GM21723 (cell line): Measurements from ENCODE around the gene RCN1.
A peak's percentile ranks its signal among the peaks of the same experiment; 100 is the strongest.
"Not testable (repeated sequence)": the region's sequence is repeated elsewhere in the genome, so short reads cannot be mapped to it uniquely, and the experiment has no call there.

Experiments
- ATAC-seq: cut with Tn5 transposase; IDR thresholded peaks from one replicate; pipeline ENCODE4 v1.9.1; 2021; ENCODE audit warnings: mild to moderate bottlenecking, moderate library complexity; ENCODE audit not compliant: unreplicated experiment

RCN1 gene

GRCh38 chr11:32109592-32109991 is 18.7 kb downstream of the RCN1 start:
- no peak for ATAC-seq

DNA sequence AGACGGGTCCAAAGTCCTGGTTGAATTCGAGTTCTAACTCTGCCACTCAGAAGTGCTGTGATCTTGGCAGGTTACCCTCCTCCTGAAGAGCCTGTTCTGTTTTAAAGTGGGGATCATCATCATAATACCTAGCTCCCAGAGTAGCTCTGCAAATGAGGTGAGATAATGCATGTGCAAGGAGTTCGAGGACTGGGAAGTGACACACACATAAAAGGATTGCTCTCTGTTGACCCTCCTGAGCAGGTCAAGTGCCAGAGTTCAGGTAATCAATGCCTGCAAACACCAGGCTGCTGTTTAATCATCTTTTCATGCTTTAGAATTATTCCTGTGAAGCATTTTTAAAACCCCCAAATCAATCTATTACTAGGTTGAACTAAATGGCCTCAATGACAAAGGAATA is 19.9 kb downstream of the RCN1 start:
- no peak for ATAC-seq

- ATAC-seq = no peak
These were observed 22.5 kb downstream of the RCN1 start for GRCh38 chr11:32113200-32113919.

DNA sequence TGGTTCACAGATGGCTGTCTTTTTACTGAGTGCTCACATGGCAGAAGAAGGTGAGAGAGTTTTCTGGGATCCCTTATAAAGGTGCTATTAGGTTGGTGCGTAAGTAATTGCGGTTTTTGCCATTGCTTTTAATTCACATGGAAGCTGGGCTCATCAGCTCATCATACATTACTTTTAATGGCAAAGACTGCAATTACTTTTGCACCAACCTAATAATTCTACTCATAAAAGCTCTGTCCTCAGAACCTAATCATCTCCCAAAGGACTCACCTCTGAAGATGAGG is 23.0 kb downstream of the RCN1 start:
- no peak for ATAC-seq

- ATAC-seq = no peak
These were observed 24.6 kb downstream of the RCN1 start for GRCh38 chr11:32115446-32115845.

GRCh38 chr11:32116668-32117067 is 25.8 kb downstream of the RCN1 start:
- ATAC-seq = no peak

GRCh38 chr11:32118025-32118974 is 27.4 kb downstream of the RCN1 start:
- ATAC-seq = no peak

DNA sequence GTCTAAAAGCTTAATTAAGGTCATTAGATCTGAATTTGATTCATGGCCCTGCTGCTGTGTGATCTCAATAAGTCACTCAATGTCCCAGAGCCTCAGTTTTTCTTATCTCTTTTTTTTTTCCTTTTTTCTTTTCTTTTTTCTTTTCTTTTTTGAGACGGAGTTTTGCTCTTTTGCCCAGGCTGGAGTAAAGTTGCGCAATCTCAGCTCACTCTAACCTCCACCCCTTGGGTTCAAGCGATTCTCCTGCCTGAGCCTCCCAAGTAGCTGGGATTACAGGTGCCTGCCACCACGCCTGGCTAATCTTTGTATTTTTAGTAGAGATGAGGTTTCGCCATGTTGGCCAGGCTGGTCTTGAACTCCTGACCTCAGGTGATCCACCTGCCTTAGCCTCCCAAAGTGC is 28.3 kb downstream of the RCN1 start:
- ATAC-seq = not testable (repeated sequence)

DNA sequence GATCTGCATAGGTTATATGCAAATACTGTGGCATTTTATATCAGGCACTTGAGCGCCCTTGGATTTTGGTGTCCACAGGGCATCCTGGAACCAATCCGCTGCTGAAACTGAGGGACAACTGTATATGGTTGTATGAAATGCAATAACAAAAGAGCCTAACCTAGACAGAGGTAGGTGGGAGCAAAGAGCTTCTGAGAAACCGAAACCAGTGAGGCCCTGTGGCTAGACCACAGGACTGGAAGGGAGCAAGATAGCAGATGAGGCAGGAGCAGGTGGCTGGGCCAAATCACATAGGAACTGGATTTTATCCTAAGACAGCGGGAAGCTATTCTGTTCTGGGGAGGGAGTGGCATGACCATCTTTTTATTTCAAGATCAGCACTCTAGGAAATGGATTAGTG is 30.1 kb downstream of the RCN1 start:
- ATAC-seq = peak; percentile 64

- ATAC-seq = no peak
These were observed 31.3 kb downstream of the RCN1 start for GRCh38 chr11:32122200-32122599.

GRCh38 chr11:32131321-32131720 is 40.4 kb downstream of the RCN1 start:
- no peak for ATAC-seq

- no peak for ATAC-seq
These were observed 45.8 kb downstream of the RCN1 start for GRCh38 chr11:32136657-32137056.

GRCh38 chr11:32137263-32137662 is 46.4 kb downstream of the RCN1 start:
- no peak for ATAC-seq

GRCh38 chr11:32137869-32138268 is 47.0 kb downstream of the RCN1 start:
- no peak for ATAC-seq

- no peak for ATAC-seq
These were observed 48.0 kb downstream of the RCN1 start for GRCh38 chr11:32138902-32139301.

DNA sequence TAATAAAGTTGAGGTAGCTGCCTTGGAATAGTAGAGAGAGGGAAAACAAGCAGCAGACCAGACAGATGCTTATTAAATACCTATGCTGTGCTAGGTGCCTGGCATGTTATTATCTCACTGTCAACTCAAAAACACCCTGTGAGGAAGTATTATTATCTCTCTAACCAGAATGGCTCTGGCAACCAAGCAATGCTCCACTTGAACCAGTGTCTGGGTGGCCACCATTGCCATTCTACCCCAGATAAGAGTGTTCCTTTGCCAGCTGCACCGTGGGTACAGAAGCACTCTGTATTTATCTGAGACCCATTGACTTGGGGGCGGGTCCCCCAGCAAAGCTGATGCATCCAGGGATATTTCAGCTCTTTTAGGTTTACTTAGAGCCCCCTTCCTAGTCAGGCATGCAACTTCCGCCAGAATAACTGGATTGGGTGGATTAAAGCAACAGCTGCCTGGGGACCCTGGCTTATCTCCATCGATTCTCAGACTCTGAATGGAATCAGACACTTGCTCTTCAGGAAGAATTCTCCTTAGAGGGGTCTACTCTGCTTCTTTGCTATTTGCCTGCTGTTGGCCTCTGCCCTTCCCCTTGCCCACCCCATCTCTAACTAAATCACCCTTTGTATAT is 49.1 kb downstream of the RCN1 start:
- ATAC-seq = no peak

DNA sequence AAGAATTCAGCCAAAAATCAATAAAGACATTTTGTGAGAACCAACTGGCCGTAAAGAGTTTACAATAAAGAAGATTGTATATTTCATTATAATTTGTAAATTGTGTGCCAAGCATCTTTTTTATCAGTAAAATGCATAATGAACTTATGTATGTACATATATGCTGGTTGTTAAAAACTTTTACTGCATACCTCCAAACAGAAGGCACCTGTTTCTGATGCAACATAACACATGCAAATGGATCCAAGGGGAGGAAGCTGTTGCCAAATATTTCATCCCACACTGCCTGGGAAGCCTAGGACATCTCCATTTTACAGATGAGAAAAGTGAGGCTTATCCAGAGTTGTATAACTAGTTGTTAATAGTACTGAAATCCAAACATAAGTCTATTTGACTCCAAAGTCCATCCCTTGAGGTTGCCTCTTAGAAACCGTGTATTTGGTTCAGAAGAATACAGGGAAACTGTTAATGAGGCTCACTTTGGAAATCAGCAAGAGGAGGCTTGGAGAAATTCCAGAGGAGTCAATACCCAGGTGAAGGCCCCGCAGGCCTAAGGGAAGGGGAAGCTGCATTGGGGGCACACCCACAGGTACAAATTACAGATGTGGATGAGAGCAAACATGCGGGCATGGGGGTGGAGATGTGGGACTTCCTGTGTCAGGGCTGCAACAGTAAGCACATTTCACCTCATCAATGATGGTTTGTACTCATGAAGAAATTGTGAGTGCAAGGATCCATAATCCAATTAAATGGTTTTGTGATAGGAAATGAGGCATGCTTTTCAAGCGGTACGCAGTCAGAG is 51.1 kb downstream of the RCN1 start:
- ATAC-seq = no peak

DNA sequence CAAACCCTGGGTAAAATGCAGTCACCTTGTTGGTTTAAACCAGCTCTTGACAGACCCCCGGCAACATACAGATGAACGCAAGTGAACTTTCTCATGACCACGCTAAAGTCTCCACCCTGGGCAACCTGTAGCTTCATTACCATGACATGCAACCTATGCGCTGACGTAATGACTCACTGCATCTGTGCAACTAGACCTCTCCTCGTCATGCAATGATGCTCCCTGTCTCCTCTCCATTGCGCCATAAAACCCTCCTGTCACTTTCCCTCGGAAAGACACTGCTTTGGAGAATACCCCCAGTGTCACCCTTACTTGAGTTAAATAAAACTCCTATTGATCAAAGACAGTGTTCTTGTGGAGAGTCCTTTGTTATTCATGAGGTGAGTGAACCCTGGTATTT is 52.5 kb downstream of the RCN1 start:
- ATAC-seq = no peak

DNA sequence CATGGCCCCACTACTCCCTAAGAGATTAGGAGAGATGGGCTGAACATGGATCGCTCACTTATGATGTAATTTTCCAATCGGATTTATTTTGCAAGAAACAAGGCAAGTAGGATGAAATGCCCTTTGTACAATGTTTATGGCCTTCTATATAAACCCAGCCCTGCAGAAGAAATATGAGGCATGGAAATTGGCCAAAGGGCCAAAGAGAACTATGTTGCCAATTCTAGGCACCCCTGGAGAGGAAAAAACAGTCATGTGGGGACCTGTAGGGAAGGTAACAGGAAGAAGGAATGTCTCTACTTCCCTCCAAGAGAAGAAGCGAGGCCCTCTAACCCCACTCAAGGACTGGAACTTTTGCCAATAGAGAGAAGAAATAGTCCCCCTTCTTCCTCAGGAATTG is 54.4 kb downstream of the RCN1 start:
- ATAC-seq = no peak

- no peak for ATAC-seq
These were observed 58.0 kb downstream of the RCN1 start for GRCh38 chr11:32148895-32149294.

DNA sequence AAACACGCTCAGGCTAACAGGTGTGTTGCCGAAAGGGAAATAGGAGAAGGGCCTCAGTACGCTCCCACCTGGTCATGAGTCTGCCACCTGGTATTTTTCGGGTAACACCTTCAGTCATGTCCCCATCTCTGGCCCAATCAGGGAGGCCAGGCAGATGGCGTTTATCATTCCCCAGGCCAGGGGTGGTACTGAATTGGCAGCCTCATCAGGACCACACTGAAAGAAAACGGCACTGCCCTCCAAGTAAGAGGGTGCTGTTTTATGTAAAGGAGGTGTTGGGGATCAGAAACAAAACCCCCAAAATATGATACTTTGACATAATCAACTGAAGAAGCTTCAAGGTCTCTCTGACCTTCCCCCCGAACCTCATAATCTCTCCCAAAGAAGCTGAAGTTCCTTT is 58.9 kb downstream of the RCN1 start:
- no peak for ATAC-seq
